Suprapubic skin (tissue), 4 donors: ENCODE results near the gene LIPG. TPM values are rescaled to one million over a fixed set of nuclear protein-coding genes. Genes with fewer than 3 reads are reported as not detected.

ENCODE experiments used
- DNase-seq, 2 donors: peaks; one replicate each; pipeline ENCODE4 v3.0.0-alpha.2; 2019; ENCODE audit warnings: low spot score in 2 of 2
- H3K27ac ChIP-seq: fragments of 200-600 bp; sonication (generic); one replicate; pipeline ENCODE4 v1.5.1; 2019
- H3K27me3 ChIP-seq: fragments of 200-600 bp; sonication (generic); one replicate; pipeline ENCODE4 v1.5.1; 2019
- H3K36me3 ChIP-seq: fragments of 200-600 bp; sonication (generic); one replicate; pipeline ENCODE4 v1.5.1; 2019
- H3K4me1 ChIP-seq: fragments of 200-600 bp; sonication (generic); one replicate; pipeline ENCODE4 v1.5.1; 2019
- H3K4me3 ChIP-seq: fragments of 200-600 bp; sonication (generic); one replicate; pipeline ENCODE4 v1.5.1; 2019; ENCODE audit warnings: mild to moderate bottlenecking
- H3K9me3 ChIP-seq: fragments of 200-600 bp; sonication (generic); one replicate; pipeline ENCODE4 v1.5.1; 2019
- CTCF ChIP-seq, 2 donors: fragments of 200-600 bp in 1 of 2; fragments of 450-650 bp in 1 of 2; sonication (generic) in 1 of 2; IDR thresholded peaks; one replicate each; pipeline ENCODE4 v1.5.1; 2016 to 2019; ENCODE audit warnings: antibody characterized with exemption in 2 of 2, mild to moderate bottlenecking in 1 of 2, moderate library complexity in 1 of 2
- EP300 ChIP-seq: sonication (generic); formaldehyde crosslinking; IDR thresholded peaks from one replicate; pipeline ENCODE4 v1.6.1; 2017; ENCODE audit warnings: antibody characterized with exemption
- POLR2A ChIP-seq, 2 donors: fragments of 450-650 bp; IDR thresholded peaks; one replicate each; pipeline ENCODE4 v1.6.1; 2017; ENCODE audit warnings: antibody characterized with exemption in 2 of 2, mild to moderate bottlenecking in 2 of 2, moderate library complexity in 2 of 2
- POLR2AphosphoS5 ChIP-seq, 3 donors: sonication (generic); formaldehyde crosslinking; IDR thresholded peaks; one replicate each; pipeline ENCODE4 v1.6.1; 2017; ENCODE audit warnings: antibody characterized with exemption in 3 of 3
- WGBS: methylation state at CpG from one replicate; pipeline ENCODE4 v1.1.5; 2018; 5-methylcytosine and 5-hydroxymethylcytosine counted together
- total RNA-seq, 4 donors: library from RNA; depleted of rRNA; stranded (reverse); fragments of >200 nt; gene quantifications; one replicate each; pipeline ENCODE4 v1.1.0, GENCODE V29; 2016

Gene LIPG
- total RNA-seq, 4 donors from 2014 or later = 6.9 to 11.8 (median 9.1) TPM

GRCh38 chr18:49547701-49548100 lies 14.2 kb upstream of the LIPG start:
- Histone ChIP-seq H3K4me3 (no peak overlapping the region), H3K36me3 (no peaks in the 10 kb centered on the region), H3K4me1 (no peaks in the 10 kb centered on the region), H3K27ac (no peak overlapping the region), H3K9me3 (no peaks in the 10 kb centered on the region), H3K27me3 (peaks cover 7% of the 10 kb centered on the region)
- TF ChIP-seq EP300 (no peak), CTCF (IDR thresholded peaks at IDR 0.05) (no peak), POLR2A (IDR thresholded peaks at IDR 0.05) (no peak), POLR2AphosphoS5 (IDR thresholded peaks at IDR 0.05) (no peak)
- whole genome bisulfite sequencing = 18% methylated on average over 1 of the region's 1 CpG
- no peak for DNase-seq

- peaks cover 7% of the 10 kb centered on the region for H3K27me3 ChIP-seq
- no peaks in the 10 kb centered on the region for H3K4me1 ChIP-seq
- 86% methylated on average over 1 of the region's 1 CpG for WGBS
- no peaks in the 10 kb centered on the region for H3K9me3 ChIP-seq
- H3K36me3 ChIP-seq = no peaks in the 10 kb centered on the region
- no peak overlapping the region for H3K27ac ChIP-seq
- no peak for DNase-seq
- H3K4me3 ChIP-seq = no peak overlapping the region
- no peak for TF ChIP-seq CTCF (IDR thresholded peaks at IDR 0.05)
- no peak for TF ChIP-seq EP300
- no peak for TF ChIP-seq POLR2A (IDR thresholded peaks at IDR 0.05)
- no peak for TF ChIP-seq POLR2AphosphoS5 (IDR thresholded peaks at IDR 0.05)
These were observed 13.6 kb upstream of the LIPG start for GRCh38 chr18:49548229-49548636.

GRCh38 chr18:49550621-49551339 lies 11.1 kb upstream of the LIPG start:
- 83% methylated on average over 6 of the region's 6 CpGs for WGBS
- H3K27me3 ChIP-seq = peaks cover 7% of the 10 kb centered on the region
- no peaks in the 10 kb centered on the region for H3K4me1 ChIP-seq
- H3K4me3 ChIP-seq = no peak overlapping the region
- no peaks in the 10 kb centered on the region for H3K9me3 ChIP-seq
- peak in 1 of 2 donors; percentile 56 for DNase-seq
- no peaks in the 10 kb centered on the region for H3K36me3 ChIP-seq
- no peak overlapping the region for H3K27ac ChIP-seq
- no peak for TF ChIP-seq POLR2A (IDR thresholded peaks at IDR 0.05)
- no peak for TF ChIP-seq POLR2AphosphoS5 (IDR thresholded peaks at IDR 0.05)
- TF ChIP-seq CTCF (IDR thresholded peaks at IDR 0.05) = no peak
- no peak for TF ChIP-seq EP300

GRCh38 chr18:49553003-49553402 lies 8.9 kb upstream of the LIPG start:
- Histone ChIP-seq H3K4me3 (no peak overlapping the region), H3K36me3 (no peaks in the 10 kb centered on the region), H3K27me3 (peaks cover 7% of the 10 kb centered on the region), H3K9me3 (no peaks in the 10 kb centered on the region), H3K27ac (no peak overlapping the region), H3K4me1 (no peaks in the 10 kb centered on the region)
- peak in 1 of 2 donors; percentile 12 for DNase-seq
- WGBS = 86% methylated on average over 4 of the region's 4 CpGs
- TF ChIP-seq POLR2A (IDR thresholded peaks at IDR 0.05) = no peak
- no peak for TF ChIP-seq EP300
- no peak for TF ChIP-seq CTCF (IDR thresholded peaks at IDR 0.05)
- no peak for TF ChIP-seq POLR2AphosphoS5 (IDR thresholded peaks at IDR 0.05)

GRCh38 chr18:49555641-49556040 lies 6.2 kb upstream of the LIPG start:
- Histone ChIP-seq H3K27ac (no peak overlapping the region), H3K36me3 (no peaks in the 10 kb centered on the region), H3K4me3 (no peak overlapping the region), H3K27me3 (peaks cover 18% of the 10 kb centered on the region), H3K9me3 (no peaks in the 10 kb centered on the region), H3K4me1 (peaks cover 4% of the 10 kb centered on the region)
- 85% methylated on average over 4 of the region's 4 CpGs for WGBS
- TF ChIP-seq EP300 (no peak), CTCF (IDR thresholded peaks at IDR 0.05) (no peak), POLR2AphosphoS5 (IDR thresholded peaks at IDR 0.05) (no peak), POLR2A (IDR thresholded peaks at IDR 0.05) (no peak)
- peak in 1 of 2 donors; percentile 13 for DNase-seq
